PC-3 (cell line): ENCODE measurements around the gene GALNT2. TPM values are rescaled to one million over a fixed set of nuclear protein-coding genes. Genes with fewer than 3 reads are reported as not detected.

Source experiments
- ATAC-seq: fragments of 200-7000 bp; cut with Tn5 transposase; 2 replicates; pipeline ENCODE4 v1.9.1; 2020; ENCODE audit warnings: mild to moderate bottlenecking, moderate library complexity
- BruUV-seq: library from RNA; stranded (reverse); fragments of 400-500 nt; replicated peaks from 2 replicates; lab custom pipeline; 2021; lab: Mats Ljungman, UMichigan
- CTCF ChIA-PET: fragments of 300-600 bp; sonication (Branson Sonifier 250); formaldehyde crosslinking; loops from one replicate; lab custom pipeline; 2022; ENCODE audit warnings: antibody characterized with exemption; lab: Charles Lee
- POLR2A ChIA-PET: fragments of 300-600 bp; sonication (Branson Sonifier 250); formaldehyde crosslinking; loops from one replicate; lab custom pipeline; 2022; ENCODE audit warnings: antibody characterized with exemption; ENCODE audit not compliant: unreplicated experiment; lab: Charles Lee
- DNase-seq: peaks from one replicate; pipeline ENCODE4 v3.0.0-alpha.2; 2015
- H2AFZ ChIP-seq: fragments of 300-600 bp; sonication (generic); 2 replicates; pipeline ENCODE4 v1.6.0; 2016; ENCODE audit warnings: antibody characterized with exemption, low read length
- H3F3A ChIP-seq: fragments of 300-600 bp; sonication (generic); one replicate; pipeline ENCODE4 v1.6.0; 2017; ENCODE audit warnings: antibody characterized with exemption, low read length, control low read depth, mild to moderate bottlenecking; ENCODE audit not compliant: unreplicated experiment
- H3K27ac ChIP-seq: fragments of 300-600 bp; sonication (generic); 2 replicates; pipeline ENCODE4 v1.5.1; 2016; ENCODE audit warnings: mild to moderate bottlenecking, low read length
- H3K27me3 ChIP-seq: fragments of 300-600 bp; sonication (generic); 2 replicates; pipeline ENCODE4 v1.6.1; 2016; ENCODE audit warnings: low read length, mixed read lengths
- H3K36me3 ChIP-seq: fragments of 300-600 bp; sonication (generic); 2 replicates; pipeline ENCODE4 v1.6.1; 2016; ENCODE audit warnings: low read depth, mixed run types, low read length, mixed read lengths
- H3K4me1 ChIP-seq: fragments of 300-600 bp; sonication (generic); 2 replicates; pipeline ENCODE4 v1.5.1; 2016; ENCODE audit warnings: low read length; ENCODE audit not compliant: insufficient read depth
- H3K4me2 ChIP-seq: fragments of 300-600 bp; sonication (generic); 2 replicates; pipeline ENCODE4 v1.6.0; 2016; ENCODE audit warnings: low read length
- H3K4me3 ChIP-seq: fragments of 300-600 bp; sonication (generic); 2 replicates; pipeline ENCODE4 v1.5.1; 2016; ENCODE audit warnings: mild to moderate bottlenecking, low read length, mixed read lengths
- H3K79me2 ChIP-seq: fragments of 300-600 bp; sonication (generic); 2 replicates; pipeline ENCODE4 v1.6.1; 2017; ENCODE audit warnings: low read length, mixed read lengths
- H3K9ac ChIP-seq: fragments of 300-600 bp; sonication (generic); 2 replicates; pipeline ENCODE4 v1.6.0; 2016; ENCODE audit warnings: mild to moderate bottlenecking, low read length
- H3K9me2 ChIP-seq: fragments of 300-600 bp; sonication (generic); replicated peaks from 2 replicates; pipeline ENCODE4 v1.6.1; 2016; ENCODE audit warnings: mixed run types, low read length, mixed read lengths
- H3K9me3 ChIP-seq: fragments of 300-600 bp; sonication (generic); 2 replicates; pipeline ENCODE4 v1.6.1; 2016; ENCODE audit warnings: low read length, mixed read lengths
- H4K20me1 ChIP-seq: fragments of 300-600 bp; sonication (generic); 2 replicates; pipeline ENCODE4 v1.6.1; 2016; ENCODE audit warnings: low read length, mixed read lengths
- EZH2 ChIP-seq: fragments of 300-600 bp; sonication (generic); IDR thresholded peaks from one replicate; pipeline ENCODE4 v1.6.1; 2017; ENCODE audit warnings: antibody characterized with exemption, mild to moderate bottlenecking, low read length; ENCODE audit not compliant: unreplicated experiment
- EZH2phosphoT487 ChIP-seq: fragments of 300-600 bp; sonication (generic); IDR thresholded peaks from 2 replicates; pipeline ENCODE4 v1.6.1; 2018; ENCODE audit warnings: mild to moderate bottlenecking, antibody characterized with exemption, low read length, borderline replicate concordance
- intact Hi-C: fragments of 100-400 bp; cut with micrococcal nuclease; formaldehyde crosslinking; loops from 2 replicates; pipeline ENCODE4 v1.9.0; 2023
- total RNA-seq: library from RNA; depleted of rRNA; stranded (reverse); fragments of >200 nt; gene quantifications from 2 replicates; pipeline ENCODE4 v1.2.3, GENCODE V29; 2014
- TF ChIP-seq, protein P1 (sequence below): fragments of 300-600 bp; sonication (generic); conservative IDR thresholded peaks from 2 replicates; pipeline ENCODE4 v1.5.1; 2017; ENCODE audit warnings: antibody characterized with exemption, low read depth, mild to moderate bottlenecking, low read length

The GALNT2 gene
- total RNA-seq, 1 experiment from 2014 or later = 182 TPM

DNA sequence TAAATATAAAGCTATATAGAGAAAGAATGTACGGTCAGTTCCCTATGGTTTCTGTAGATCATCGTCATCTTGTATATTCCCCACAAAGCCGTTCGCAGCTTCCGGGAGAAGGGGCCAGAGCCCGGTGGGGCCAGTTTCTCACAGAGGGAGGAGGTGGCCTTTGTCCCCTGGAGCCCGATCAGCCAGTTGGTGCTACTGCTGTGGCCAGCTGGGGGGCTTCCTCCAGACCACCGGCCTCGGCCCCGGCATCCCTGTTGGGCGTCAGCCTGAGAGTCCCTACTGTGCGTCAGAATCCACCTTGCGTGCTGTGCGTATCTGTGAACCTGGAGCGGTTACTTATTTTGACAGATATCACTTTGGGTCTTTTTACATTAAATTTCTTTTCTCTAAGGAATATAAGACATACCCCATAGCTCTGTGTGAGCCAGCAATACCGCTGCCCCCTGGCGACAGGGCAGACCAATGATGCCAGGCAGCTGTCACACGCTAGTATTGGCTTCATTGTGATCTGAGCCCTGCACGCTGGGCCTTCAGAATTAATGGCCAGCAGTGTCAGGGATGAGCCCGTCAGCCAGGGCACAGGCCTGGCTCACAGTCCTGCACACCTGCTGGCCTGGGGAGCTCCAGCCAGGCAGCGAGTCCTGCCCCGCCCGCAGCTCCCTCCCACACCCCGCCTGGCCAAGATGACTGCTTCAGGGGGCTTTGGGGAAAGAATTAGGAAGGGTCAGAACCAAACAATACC is 213.2 kb downstream of the GALNT2 start:
- Histone ChIP-seq H3K27ac (no peak overlapping the region), H3K4me1 (no peaks in the 10 kb centered on the region), H3K9me3 (no peaks in the 10 kb centered on the region), H3K4me3 (no peak overlapping the region), H3K36me3 (peaks cover 46% of the 10 kb centered on the region), H3K9me2 (no peaks in the 10 kb centered on the region), H3K9ac (no peak overlapping the region), H4K20me1 (no peaks in the 10 kb centered on the region), H3K4me2 (no peak overlapping the region), H3K79me2 (no peaks in the 10 kb centered on the region), H3F3A (peaks cover 5% of the 10 kb centered on the region), H3K27me3 (no peaks in the 10 kb centered on the region), H2AFZ (no peak overlapping the region)
- no TSS peak for BruUV-seq
- ChIA-PET POLR2A (no interaction called here), CTCF (no interaction called here)
- no peak for DNase-seq
- intact Hi-C loops = no loop called here
- TF ChIP-seq EZH2phosphoT487 (no peak), EZH2 (no peak)
- TF ChIP-seq, protein P1, sequence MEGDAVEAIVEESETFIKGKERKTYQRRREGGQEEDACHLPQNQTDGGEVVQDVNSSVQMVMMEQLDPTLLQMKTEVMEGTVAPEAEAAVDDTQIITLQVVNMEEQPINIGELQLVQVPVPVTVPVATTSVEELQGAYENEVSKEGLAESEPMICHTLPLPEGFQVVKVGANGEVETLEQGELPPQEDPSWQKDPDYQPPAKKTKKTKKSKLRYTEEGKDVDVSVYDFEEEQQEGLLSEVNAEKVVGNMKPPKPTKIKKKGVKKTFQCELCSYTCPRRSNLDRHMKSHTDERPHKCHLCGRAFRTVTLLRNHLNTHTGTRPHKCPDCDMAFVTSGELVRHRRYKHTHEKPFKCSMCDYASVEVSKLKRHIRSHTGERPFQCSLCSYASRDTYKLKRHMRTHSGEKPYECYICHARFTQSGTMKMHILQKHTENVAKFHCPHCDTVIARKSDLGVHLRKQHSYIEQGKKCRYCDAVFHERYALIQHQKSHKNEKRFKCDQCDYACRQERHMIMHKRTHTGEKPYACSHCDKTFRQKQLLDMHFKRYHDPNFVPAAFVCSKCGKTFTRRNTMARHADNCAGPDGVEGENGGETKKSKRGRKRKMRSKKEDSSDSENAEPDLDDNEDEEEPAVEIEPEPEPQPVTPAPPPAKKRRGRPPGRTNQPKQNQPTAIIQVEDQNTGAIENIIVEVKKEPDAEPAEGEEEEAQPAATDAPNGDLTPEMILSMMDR = no peak
- ATAC-seq = no peak

- POLR2A ChIA-PET = no interaction called here
- H3K4me2 ChIP-seq = no peak overlapping the region
- H3K4me1 ChIP-seq = no peaks in the 10 kb centered on the region
- intact Hi-C loops = no loop called here
- TF ChIP-seq, protein P1 = no peak
- TF ChIP-seq EZH2phosphoT487 (no peak), EZH2 (no peak)
- no peak overlapping the region for H3K9ac ChIP-seq
- CTCF ChIA-PET = no interaction called here
- peaks cover 39% of the 10 kb centered on the region; the same call in 1 of the 2 replicates for H3K36me3 ChIP-seq
- no peak overlapping the region for H3K27ac ChIP-seq
- no peak overlapping the region for H3K4me3 ChIP-seq
- no peaks in the 10 kb centered on the region for H3K9me3 ChIP-seq
- ATAC-seq (no peak), DNase-seq (no peak)
- H3K79me2 ChIP-seq = no peaks in the 10 kb centered on the region
- BruUV-seq = no TSS peak
- H3K27me3 ChIP-seq = no peaks in the 10 kb centered on the region
- H3F3A ChIP-seq = no peaks in the 10 kb centered on the region
- H4K20me1 ChIP-seq = no peaks in the 10 kb centered on the region
- H2AFZ ChIP-seq = no peak overlapping the region
- no peaks in the 10 kb centered on the region for H3K9me2 ChIP-seq
Observed at GRCh38 chr1:230280906-230281413, 213.9 kb downstream of the GALNT2 start.

GRCh38 chr1:230281556-230281955 is 214.5 kb downstream of the GALNT2 start:
- Histone ChIP-seq H3K9ac (no peak overlapping the region), H3K9me3 (no peaks in the 10 kb centered on the region), H3K4me1 (no peaks in the 10 kb centered on the region), H4K20me1 (no peaks in the 10 kb centered on the region), H3K27ac (no peak overlapping the region), H3K4me2 (no peak overlapping the region), H3K27me3 (no peaks in the 10 kb centered on the region), H2AFZ (no peak overlapping the region), H3K9me2 (no peaks in the 10 kb centered on the region), H3K36me3 (peaks cover 34% of the 10 kb centered on the region; the same call in 1 of the 2 replicates), H3K79me2 (no peaks in the 10 kb centered on the region), H3K4me3 (no peak overlapping the region), H3F3A (no peaks in the 10 kb centered on the region)
- no peak for DNase-seq
- intact Hi-C loops = no loop called here
- CTCF ChIA-PET = no interaction called here
- ATAC-seq = no peak
- POLR2A ChIA-PET = no interaction called here
- no TSS peak for BruUV-seq
- TF ChIP-seq EZH2 (no peak), EZH2phosphoT487 (no peak)
- TF ChIP-seq, protein P1 = no peak
